ENCODE measurements around the gene RUNX2. TPM values are rescaled to one million over a fixed set of nuclear protein-coding genes. Genes with fewer than 3 reads are reported as not detected.

The RUNX2 gene
- polyA plus RNA-seq, 1 donor from 2014 or later = not detected

DNA sequence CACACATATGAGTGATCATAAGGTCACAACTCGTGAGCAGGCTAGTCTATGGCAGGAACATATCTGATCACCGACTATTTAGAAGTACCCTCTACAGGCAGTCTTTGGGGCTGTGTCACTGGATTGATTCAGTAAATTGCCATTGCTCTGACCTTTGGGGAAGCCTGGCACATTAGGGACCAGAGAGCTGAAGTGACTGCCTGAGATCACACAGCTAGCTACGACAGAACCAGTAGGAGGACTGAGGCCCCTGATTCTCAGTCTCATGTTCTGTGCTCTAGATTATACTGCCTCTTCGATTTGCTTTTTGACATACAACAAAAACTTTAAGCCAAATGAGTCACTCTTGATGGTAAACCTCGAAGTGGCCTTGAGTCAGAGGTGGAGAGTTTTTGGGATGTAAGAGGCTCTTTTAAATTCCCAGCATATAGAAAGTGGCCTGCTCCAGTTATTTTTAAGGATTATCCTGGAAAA lies 297.1 kb downstream of the RUNX2 start:
- H2AFZ ChIP-seq (ENCODE audit: low read depth, low read length) = no peak overlapping the region
- TF ChIP-seq EP300 (conservative IDR thresholded peaks at IDR 0.05; ENCODE audit: poor library complexity, severe bottlenecking) (no peak), EZH2 (IDR thresholded peaks at IDR 0.05; ENCODE audit: borderline replicate concordance, insufficient read depth, low read length, poor library complexity, severe bottlenecking) (no peak), RAD21 (conservative IDR thresholded peaks at IDR 0.05) (no peak), TAF1 (IDR thresholded peaks at IDR 0.05; ENCODE audit: low read depth) (no peak), POLR2AphosphoS5 (IDR thresholded peaks at IDR 0.05) (no peak), SMC3 (conservative IDR thresholded peaks at IDR 0.05; ENCODE audit: poor library complexity) (no peak), MXI1 (conservative IDR thresholded peaks at IDR 0.05; ENCODE audit: poor library complexity, severe bottlenecking) (no peak)
- TF ChIP-seq, protein P1, sequence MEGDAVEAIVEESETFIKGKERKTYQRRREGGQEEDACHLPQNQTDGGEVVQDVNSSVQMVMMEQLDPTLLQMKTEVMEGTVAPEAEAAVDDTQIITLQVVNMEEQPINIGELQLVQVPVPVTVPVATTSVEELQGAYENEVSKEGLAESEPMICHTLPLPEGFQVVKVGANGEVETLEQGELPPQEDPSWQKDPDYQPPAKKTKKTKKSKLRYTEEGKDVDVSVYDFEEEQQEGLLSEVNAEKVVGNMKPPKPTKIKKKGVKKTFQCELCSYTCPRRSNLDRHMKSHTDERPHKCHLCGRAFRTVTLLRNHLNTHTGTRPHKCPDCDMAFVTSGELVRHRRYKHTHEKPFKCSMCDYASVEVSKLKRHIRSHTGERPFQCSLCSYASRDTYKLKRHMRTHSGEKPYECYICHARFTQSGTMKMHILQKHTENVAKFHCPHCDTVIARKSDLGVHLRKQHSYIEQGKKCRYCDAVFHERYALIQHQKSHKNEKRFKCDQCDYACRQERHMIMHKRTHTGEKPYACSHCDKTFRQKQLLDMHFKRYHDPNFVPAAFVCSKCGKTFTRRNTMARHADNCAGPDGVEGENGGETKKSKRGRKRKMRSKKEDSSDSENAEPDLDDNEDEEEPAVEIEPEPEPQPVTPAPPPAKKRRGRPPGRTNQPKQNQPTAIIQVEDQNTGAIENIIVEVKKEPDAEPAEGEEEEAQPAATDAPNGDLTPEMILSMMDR (IDR thresholded peaks at IDR 0.05; ENCODE audit: poor library complexity, severe bottlenecking) = no peak
- TF ChIP-seq, protein P2, sequence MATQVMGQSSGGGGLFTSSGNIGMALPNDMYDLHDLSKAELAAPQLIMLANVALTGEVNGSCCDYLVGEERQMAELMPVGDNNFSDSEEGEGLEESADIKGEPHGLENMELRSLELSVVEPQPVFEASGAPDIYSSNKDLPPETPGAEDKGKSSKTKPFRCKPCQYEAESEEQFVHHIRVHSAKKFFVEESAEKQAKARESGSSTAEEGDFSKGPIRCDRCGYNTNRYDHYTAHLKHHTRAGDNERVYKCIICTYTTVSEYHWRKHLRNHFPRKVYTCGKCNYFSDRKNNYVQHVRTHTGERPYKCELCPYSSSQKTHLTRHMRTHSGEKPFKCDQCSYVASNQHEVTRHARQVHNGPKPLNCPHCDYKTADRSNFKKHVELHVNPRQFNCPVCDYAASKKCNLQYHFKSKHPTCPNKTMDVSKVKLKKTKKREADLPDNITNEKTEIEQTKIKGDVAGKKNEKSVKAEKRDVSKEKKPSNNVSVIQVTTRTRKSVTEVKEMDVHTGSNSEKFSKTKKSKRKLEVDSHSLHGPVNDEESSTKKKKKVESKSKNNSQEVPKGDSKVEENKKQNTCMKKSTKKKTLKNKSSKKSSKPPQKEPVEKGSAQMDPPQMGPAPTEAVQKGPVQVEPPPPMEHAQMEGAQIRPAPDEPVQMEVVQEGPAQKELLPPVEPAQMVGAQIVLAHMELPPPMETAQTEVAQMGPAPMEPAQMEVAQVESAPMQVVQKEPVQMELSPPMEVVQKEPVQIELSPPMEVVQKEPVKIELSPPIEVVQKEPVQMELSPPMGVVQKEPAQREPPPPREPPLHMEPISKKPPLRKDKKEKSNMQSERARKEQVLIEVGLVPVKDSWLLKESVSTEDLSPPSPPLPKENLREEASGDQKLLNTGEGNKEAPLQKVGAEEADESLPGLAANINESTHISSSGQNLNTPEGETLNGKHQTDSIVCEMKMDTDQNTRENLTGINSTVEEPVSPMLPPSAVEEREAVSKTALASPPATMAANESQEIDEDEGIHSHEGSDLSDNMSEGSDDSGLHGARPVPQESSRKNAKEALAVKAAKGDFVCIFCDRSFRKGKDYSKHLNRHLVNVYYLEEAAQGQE (IDR thresholded peaks at IDR 0.05; ENCODE audit: borderline replicate concordance) = no peak
- no peaks in the 10 kb centered on the region for H3K9me3 ChIP-seq (ENCODE audit: low read length)
- H3K79me2 ChIP-seq (replicated peaks; ENCODE audit: insufficient read depth, low read length) = no peaks in the 10 kb centered on the region
- H4K20me1 ChIP-seq (ENCODE audit: insufficient read depth) = no peaks in the 10 kb centered on the region
- H3K9ac ChIP-seq (ENCODE audit: low read length) = no peak overlapping the region
- H3K27ac ChIP-seq (ENCODE audit: low read length) = no peak overlapping the region
- H3K36me3 ChIP-seq (ENCODE audit: insufficient read depth, low read length) = no peaks in the 10 kb centered on the region
- no peak overlapping the region for H3K4me2 ChIP-seq (ENCODE audit: low read length)
- no peaks in the 10 kb centered on the region for H3K9me2 ChIP-seq (ENCODE audit: insufficient read depth, low read length)
- H3K27me3 ChIP-seq (ENCODE audit: insufficient read depth, low read depth, low read length) = no peaks in the 10 kb centered on the region
- H3F3A ChIP-seq (ENCODE audit: insufficient read depth, low read length, poor library complexity, severe bottlenecking) = no peaks in the 10 kb centered on the region
- H3K4me3 ChIP-seq (ENCODE audit: low read length) = no peak overlapping the region

DNA sequence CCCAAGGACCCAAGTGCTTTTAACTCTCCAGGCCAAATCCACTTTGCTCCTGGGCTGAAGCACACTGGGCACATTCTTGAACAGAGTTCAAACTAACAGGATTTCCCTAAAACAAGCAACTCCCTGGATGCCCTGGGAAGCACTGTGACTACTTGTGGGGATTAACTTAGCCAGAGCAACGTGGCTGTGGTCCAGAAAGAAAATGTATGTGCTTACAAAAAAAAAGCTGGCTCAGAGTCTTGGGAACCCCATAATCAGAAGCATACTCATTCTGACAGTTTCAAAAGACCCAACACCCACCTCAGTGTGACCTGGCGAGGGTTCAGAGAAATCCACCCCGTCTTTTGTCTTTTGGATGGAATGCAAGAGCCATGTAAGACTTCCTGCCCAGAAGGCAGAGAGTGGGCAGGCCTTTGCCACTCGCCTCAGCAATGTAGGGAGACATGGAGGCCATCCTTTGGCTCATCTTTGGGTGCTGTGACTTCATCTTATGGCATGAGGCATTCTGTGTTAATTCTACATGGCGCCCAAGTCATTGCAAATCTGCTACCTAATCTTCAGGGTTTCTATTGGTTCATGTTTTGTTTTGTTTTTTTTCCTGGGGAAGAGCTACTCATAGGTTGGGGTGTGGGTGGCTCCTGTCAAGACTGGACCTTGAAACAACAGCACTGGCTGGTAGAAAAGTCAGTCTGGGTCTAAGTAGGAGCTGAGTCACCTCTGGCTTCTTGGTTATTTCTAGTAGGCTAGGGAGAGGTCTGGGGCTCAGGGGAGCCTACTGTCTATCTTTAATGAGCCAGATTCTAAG lies 298.2 kb downstream of the RUNX2 start:
- Histone ChIP-seq H3K9ac (ENCODE audit: low read length) (no peak overlapping the region), H2AFZ (ENCODE audit: low read depth, low read length) (no peak overlapping the region), H3K27ac (ENCODE audit: low read length) (no peak overlapping the region), H3K36me3 (ENCODE audit: insufficient read depth, low read length) (no peaks in the 10 kb centered on the region), H3K9me2 (ENCODE audit: insufficient read depth, low read length) (no peaks in the 10 kb centered on the region), H3K9me3 (ENCODE audit: low read length) (no peaks in the 10 kb centered on the region), H3F3A (ENCODE audit: insufficient read depth, low read length, poor library complexity, severe bottlenecking) (no peaks in the 10 kb centered on the region), H3K4me2 (ENCODE audit: low read length) (no peak overlapping the region), H3K4me3 (ENCODE audit: low read length) (no peak overlapping the region), H3K79me2 (replicated peaks; ENCODE audit: insufficient read depth, low read length) (no peaks in the 10 kb centered on the region), H4K20me1 (ENCODE audit: insufficient read depth) (no peaks in the 10 kb centered on the region), H3K27me3 (ENCODE audit: insufficient read depth, low read depth, low read length) (no peaks in the 10 kb centered on the region)
- TF ChIP-seq SMC3 (conservative IDR thresholded peaks at IDR 0.05; ENCODE audit: poor library complexity) = no peak
- TF ChIP-seq TAF1 (IDR thresholded peaks at IDR 0.05; ENCODE audit: low read depth) = no peak
- TF ChIP-seq, protein P2 (IDR thresholded peaks at IDR 0.05; ENCODE audit: borderline replicate concordance) = no peak
- TF ChIP-seq RAD21 (conservative IDR thresholded peaks at IDR 0.05) = no peak
- TF ChIP-seq EZH2 (IDR thresholded peaks at IDR 0.05; ENCODE audit: borderline replicate concordance, insufficient read depth, low read length, poor library complexity, severe bottlenecking) = no peak
- TF ChIP-seq MXI1 (conservative IDR thresholded peaks at IDR 0.05; ENCODE audit: poor library complexity, severe bottlenecking) = no peak
- TF ChIP-seq POLR2AphosphoS5 (IDR thresholded peaks at IDR 0.05) = no peak
- TF ChIP-seq EP300 (conservative IDR thresholded peaks at IDR 0.05; ENCODE audit: poor library complexity, severe bottlenecking) = no peak
- TF ChIP-seq, protein P1 (IDR thresholded peaks at IDR 0.05; ENCODE audit: poor library complexity, severe bottlenecking) = no peak
